ENCODE data around the gene HYCC1.

- no peak for TF ChIP-seq CTCF (IDR thresholded peaks at IDR 0.05)
- no peak for TF ChIP-seq POLR2AphosphoS5 (IDR thresholded peaks at IDR 0.05; ENCODE audit: low read depth, low read length)
Observed at GRCh38 chr7:23014681-23015080, 751 bp upstream of the HYCC1 start.

Measured in Panc1 (cell line).